K562 (cell line): ENCODE data around the gene NUPR1.

Experiments
- GABPA ChIP-seq: fragments of 200-800 bp; sonication (Bioruptor generic); conservative IDR thresholded peaks from 2 replicates; pipeline ENCODE4 v1.6.1; 2016; ENCODE audit warnings: low read depth, missing genetic modification characterization, missing compliant biosample characterization
- JUNB ChIP-seq: fragments of 450-650 bp; formaldehyde crosslinking; conservative IDR thresholded peaks from 2 replicates; pipeline ENCODE4 v1.4.0; 2020; ENCODE audit warnings: mild to moderate bottlenecking
- POU5F1 ChIP-seq: fragments of 150-350 bp; IDR thresholded peaks from 2 replicates; pipeline ENCODE4 v1.6.1; 2014; ENCODE audit warnings: borderline replicate concordance, low read length, low read depth, mild to moderate bottlenecking; ENCODE audit not compliant: partially characterized antibody
- TF ChIP-seq, protein P1 (sequence below), 3 experiments: IDR thresholded peaks in 2 of 3; conservative IDR thresholded peaks in 1 of 3; 2 replicates each; pipeline ENCODE4 v1.5.1; 2011 to 2012; ENCODE audit warnings: low read length in 3 of 3, mild to moderate bottlenecking in 3 of 3, control low read depth in 2 of 3, improper control_type of control experiment in 1 of 3, inconsistent platforms in 1 of 3, low read depth in 1 of 3, mixed read lengths in 1 of 3, moderate library complexity in 1 of 3; ENCODE audit not compliant: insufficient read depth in 2 of 3

DNA sequence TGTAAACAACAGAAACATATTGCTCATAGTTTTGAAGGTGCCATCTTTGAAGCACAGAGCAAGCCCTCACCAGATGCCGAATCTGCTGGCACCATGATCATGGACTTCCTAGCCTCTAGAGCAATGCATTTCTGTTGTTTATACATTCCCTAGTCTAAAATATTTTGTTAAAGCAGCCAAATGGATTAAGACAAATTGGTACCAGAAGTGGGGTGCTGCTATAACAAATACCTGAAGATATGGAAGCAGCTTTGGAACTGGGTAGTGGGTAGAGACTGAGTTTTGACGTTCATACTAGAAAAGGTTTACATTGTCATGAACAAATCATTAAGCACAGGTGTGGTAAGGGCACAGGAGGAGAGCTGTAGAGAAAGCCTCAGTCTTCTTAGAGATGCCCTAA, 28.5 kb upstream of the NUPR1 start:
- TF ChIP-seq, protein P1, sequence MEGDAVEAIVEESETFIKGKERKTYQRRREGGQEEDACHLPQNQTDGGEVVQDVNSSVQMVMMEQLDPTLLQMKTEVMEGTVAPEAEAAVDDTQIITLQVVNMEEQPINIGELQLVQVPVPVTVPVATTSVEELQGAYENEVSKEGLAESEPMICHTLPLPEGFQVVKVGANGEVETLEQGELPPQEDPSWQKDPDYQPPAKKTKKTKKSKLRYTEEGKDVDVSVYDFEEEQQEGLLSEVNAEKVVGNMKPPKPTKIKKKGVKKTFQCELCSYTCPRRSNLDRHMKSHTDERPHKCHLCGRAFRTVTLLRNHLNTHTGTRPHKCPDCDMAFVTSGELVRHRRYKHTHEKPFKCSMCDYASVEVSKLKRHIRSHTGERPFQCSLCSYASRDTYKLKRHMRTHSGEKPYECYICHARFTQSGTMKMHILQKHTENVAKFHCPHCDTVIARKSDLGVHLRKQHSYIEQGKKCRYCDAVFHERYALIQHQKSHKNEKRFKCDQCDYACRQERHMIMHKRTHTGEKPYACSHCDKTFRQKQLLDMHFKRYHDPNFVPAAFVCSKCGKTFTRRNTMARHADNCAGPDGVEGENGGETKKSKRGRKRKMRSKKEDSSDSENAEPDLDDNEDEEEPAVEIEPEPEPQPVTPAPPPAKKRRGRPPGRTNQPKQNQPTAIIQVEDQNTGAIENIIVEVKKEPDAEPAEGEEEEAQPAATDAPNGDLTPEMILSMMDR (IDR thresholded peaks at IDR 0.05 in 2 of 3, conservative IDR thresholded peaks at IDR 0.05 in 1 of 3; ENCODE audit: insufficient read depth in 2 of 3, low read depth in 1 of 3, low read length in 3 of 3), result no peak
- TF ChIP-seq POU5F1 (no peak), GABPA (tag) (no peak), JUNB (no peak)
